Testis (tissue), 2 donors: ENCODE data around the gene HAUS8.

Source experiments
- POLR2A ChIP-seq: fragments of 450-650 bp; IDR thresholded peaks from one replicate; pipeline ENCODE4 v1.6.1; 2017; ENCODE audit warnings: antibody characterized with exemption, mild to moderate bottlenecking, moderate library complexity
- TF ChIP-seq, protein P1 (sequence below), 3 experiments: fragments of 450-650 bp in 2 of 3; fragments of 200-600 bp in 1 of 3; sonication (generic) in 1 of 3; IDR thresholded peaks; one replicate each; pipeline ENCODE4 v1.5.1; 2016 to 2019; ENCODE audit warnings: antibody characterized with exemption in 3 of 3, mild to moderate bottlenecking in 2 of 3, moderate library complexity in 1 of 3

DNA sequence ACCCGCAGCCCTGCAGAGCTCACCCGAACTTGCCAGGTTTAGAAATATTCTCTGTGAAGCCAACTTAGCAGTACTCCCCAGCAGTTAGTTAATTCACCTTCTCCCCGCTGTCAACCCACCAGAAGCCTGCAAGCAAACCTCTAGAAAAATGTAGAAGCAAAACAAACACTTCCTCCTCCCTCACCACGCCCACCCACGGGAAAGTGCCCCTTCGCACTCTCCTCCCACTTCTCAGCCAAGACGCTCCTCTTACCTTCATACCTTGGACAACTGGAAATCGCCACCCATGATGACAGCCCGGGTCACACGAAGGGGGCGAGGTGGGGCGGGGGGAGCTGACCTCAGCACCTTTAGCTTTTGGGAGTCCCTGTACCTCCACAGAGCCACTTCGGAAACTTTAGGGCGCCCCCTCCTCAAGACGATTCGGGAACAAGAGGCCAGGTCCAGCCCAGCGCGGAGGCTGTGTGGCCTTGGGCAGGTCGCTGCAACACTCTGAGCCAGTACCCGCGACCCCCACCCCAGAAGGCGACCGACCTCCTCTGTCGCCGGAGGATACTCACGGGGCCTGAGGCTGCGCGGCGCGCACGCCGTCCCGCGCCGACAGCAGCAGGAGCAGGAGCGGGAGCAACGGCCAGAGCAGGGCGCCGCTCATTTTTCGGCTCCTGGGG, 49.1 kb downstream of the HAUS8 start:
- TF ChIP-seq, protein P1, sequence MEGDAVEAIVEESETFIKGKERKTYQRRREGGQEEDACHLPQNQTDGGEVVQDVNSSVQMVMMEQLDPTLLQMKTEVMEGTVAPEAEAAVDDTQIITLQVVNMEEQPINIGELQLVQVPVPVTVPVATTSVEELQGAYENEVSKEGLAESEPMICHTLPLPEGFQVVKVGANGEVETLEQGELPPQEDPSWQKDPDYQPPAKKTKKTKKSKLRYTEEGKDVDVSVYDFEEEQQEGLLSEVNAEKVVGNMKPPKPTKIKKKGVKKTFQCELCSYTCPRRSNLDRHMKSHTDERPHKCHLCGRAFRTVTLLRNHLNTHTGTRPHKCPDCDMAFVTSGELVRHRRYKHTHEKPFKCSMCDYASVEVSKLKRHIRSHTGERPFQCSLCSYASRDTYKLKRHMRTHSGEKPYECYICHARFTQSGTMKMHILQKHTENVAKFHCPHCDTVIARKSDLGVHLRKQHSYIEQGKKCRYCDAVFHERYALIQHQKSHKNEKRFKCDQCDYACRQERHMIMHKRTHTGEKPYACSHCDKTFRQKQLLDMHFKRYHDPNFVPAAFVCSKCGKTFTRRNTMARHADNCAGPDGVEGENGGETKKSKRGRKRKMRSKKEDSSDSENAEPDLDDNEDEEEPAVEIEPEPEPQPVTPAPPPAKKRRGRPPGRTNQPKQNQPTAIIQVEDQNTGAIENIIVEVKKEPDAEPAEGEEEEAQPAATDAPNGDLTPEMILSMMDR (IDR thresholded peaks at IDR 0.05): no peak
- no peak for TF ChIP-seq POLR2A
